Left hindlimb (tissue), 1 donor: ENCODE results near the gene SULT2B1.
"Not testable (repeated sequence)": the region's sequence is repeated elsewhere in the genome, so short reads cannot be mapped to it uniquely, and the experiment has no call there.

Experiments
- DNase-seq: peaks from one replicate; pipeline ENCODE4 v3.0.0-alpha.2; 2018

The SULT2B1 gene

GRCh38 chr19:48561412-48561811 is 9.4 kb downstream of the SULT2B1 start:
- DNase-seq, result no peak

GRCh38 chr19:48565090-48565489 is 13.1 kb downstream of the SULT2B1 start:
- no peak for DNase-seq

GRCh38 chr19:48568345-48568886 is 16.4 kb downstream of the SULT2B1 start:
- DNase-seq, result peak; percentile 83

- peak; percentile 50 for DNase-seq
Measured at GRCh38 chr19:48569814-48570213, 17.8 kb downstream of the SULT2B1 start.

- no peak for DNase-seq
Measured at GRCh38 chr19:48571378-48572162, 19.6 kb downstream of the SULT2B1 start.

- DNase-seq, result no peak
Measured at GRCh38 chr19:48573163-48573505, 21.2 kb downstream of the SULT2B1 start.

- no peak for DNase-seq
Measured at GRCh38 chr19:48575931-48576622, 24.1 kb downstream of the SULT2B1 start.

- DNase-seq, result not testable (repeated sequence)
Measured at GRCh38 chr19:48577908-48578307, 25.9 kb downstream of the SULT2B1 start.

GRCh38 chr19:48578891-48579290 is 26.9 kb downstream of the SULT2B1 start:
- no peak for DNase-seq

GRCh38 chr19:48582168-48582567 is 30.2 kb downstream of the SULT2B1 start:
- no peak for DNase-seq

GRCh38 chr19:48587387-48587786 is 35.4 kb downstream of the SULT2B1 start:
- no peak for DNase-seq

GRCh38 chr19:48588670-48589401 is 36.9 kb downstream of the SULT2B1 start:
- DNase-seq, result peak; percentile 86

- DNase-seq, result no peak
Measured at GRCh38 chr19:48591021-48591420, 39.0 kb downstream of the SULT2B1 start.

GRCh38 chr19:48595171-48595570 is 43.2 kb downstream of the SULT2B1 start:
- DNase-seq, result no peak

GRCh38 chr19:48595833-48596232 is 43.9 kb downstream of the SULT2B1 start:
- no peak for DNase-seq

- DNase-seq, result no peak
Measured at GRCh38 chr19:48596237-48596636, 44.3 kb downstream of the SULT2B1 start.

GRCh38 chr19:48596679-48597465 is 44.9 kb downstream of the SULT2B1 start:
- DNase-seq, result no peak

- no peak for DNase-seq
Measured at GRCh38 chr19:48598996-48599700, 47.2 kb downstream of the SULT2B1 start.

GRCh38 chr19:48600679-48601417 is 48.9 kb downstream of the SULT2B1 start:
- no peak for DNase-seq

GRCh38 chr19:48603001-48603400 is 51.0 kb downstream of the SULT2B1 start:
- DNase-seq, result no peak

- DNase-seq, result no peak
Measured at GRCh38 chr19:48603449-48603848, 51.5 kb downstream of the SULT2B1 start.
